Measurements from ENCODE around the gene EMID1.
"Not testable (repeated sequence)": the region's sequence is repeated elsewhere in the genome, so short reads cannot be mapped to it uniquely, and the experiment has no call there.

The EMID1 gene

DNA sequence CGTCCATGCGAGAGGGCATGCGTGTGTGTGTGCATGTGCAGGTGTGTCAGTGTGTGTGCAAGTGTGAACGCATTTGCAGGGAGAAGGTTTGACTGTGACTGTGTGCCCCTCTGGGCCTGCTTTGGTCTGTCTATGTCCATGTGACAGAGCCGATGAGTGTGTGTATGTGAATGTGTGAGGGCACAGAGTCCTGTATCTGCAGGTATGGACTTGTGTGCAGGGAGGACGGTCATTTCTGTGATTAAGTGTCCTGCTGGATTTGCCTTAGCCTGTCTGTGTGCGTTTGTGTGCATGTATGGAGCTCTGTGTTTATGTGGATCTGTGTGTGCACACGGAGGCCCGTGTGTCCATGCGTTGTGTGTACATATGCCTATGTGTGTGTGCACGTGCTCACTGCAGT lies 5.4 kb downstream of the EMID1 start:
- no peak for DNase-seq (ENCODE audit: low read depth)

DNA sequence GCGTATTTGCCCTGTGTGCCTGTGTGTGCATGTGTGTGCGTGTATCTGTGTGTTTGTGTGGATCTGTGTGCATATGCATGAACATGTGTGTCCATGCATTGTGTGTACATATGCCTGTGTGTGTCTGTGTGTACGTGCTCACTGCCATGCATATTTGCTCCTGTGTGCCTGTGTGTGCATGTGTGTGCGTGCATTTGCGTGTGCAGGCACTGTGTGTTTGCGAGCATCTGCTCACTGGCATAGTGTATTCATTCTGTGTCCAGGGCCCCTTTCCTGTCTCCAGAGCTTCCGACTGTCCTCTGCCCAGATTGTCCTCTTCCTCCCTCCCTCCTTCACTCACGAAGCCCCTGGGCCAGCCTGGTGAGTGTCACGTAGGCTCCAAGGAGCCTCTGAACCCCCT lies 5.8 kb downstream of the EMID1 start:
- DNase-seq (ENCODE audit: low read depth), result no peak

DNA sequence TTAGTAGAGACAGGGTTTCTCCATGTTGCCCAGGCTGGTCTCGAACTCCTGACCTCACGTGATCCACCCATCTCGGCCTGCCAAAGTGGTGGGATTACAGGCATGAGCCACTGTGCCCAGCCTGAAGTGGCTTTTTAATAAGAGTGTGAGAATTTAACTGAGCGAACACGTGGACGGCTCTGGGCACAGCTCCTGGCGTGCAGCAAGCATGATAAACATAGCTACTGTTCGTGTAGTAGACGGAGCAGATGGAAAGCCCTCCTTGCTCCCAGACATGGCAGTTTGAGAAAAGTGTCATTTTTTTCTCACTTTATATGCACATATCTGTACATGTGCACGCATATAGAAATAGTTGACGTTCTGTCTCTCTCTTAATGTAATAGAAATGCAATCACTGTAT lies 7.0 kb downstream of the EMID1 start:
- no peak for DNase-seq (ENCODE audit: low read depth)

DNA sequence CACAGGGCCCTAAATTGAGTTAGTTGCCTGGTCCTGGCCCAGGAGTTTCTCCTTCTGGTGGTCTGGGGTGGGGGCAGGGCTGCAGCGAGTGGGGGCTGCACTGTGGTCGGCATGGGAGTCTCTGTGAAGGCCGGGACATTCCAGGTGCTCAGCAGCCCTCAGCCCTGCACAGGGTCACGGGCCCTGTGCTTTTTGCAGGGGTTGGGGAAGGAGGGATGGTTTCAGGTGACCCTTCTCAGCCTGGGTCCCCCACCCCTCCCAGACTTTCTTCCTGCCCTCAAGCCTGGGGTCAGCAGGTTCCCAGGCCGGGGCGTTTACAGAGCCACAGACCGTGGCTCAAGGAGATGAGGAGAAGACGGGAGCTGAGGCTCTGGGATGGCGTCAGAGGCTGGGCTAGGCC lies 7.8 kb downstream of the EMID1 start:
- DNase-seq (ENCODE audit: low read depth), result no peak

DNA sequence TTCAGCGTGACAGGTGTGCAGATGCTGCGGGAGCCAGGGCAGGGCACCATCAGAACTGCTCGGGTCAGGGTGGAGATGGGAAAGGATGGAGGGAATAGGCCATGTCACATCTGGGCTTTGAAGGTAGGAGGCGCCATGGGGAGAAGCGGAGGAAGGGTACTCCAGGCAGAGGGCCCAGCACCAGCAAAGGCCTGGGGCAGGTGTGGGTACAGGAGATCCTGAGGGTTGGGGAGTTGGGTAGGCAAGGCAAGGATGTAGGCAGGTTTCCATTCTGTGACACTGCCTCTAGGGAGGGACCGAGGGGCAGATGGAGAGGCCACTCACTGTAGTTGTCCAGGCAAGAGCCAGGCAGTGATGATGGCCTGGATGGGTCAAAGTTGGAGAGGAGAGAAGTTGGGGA lies 8.5 kb downstream of the EMID1 start:
- DNase-seq (ENCODE audit: low read depth), result no peak

DNA sequence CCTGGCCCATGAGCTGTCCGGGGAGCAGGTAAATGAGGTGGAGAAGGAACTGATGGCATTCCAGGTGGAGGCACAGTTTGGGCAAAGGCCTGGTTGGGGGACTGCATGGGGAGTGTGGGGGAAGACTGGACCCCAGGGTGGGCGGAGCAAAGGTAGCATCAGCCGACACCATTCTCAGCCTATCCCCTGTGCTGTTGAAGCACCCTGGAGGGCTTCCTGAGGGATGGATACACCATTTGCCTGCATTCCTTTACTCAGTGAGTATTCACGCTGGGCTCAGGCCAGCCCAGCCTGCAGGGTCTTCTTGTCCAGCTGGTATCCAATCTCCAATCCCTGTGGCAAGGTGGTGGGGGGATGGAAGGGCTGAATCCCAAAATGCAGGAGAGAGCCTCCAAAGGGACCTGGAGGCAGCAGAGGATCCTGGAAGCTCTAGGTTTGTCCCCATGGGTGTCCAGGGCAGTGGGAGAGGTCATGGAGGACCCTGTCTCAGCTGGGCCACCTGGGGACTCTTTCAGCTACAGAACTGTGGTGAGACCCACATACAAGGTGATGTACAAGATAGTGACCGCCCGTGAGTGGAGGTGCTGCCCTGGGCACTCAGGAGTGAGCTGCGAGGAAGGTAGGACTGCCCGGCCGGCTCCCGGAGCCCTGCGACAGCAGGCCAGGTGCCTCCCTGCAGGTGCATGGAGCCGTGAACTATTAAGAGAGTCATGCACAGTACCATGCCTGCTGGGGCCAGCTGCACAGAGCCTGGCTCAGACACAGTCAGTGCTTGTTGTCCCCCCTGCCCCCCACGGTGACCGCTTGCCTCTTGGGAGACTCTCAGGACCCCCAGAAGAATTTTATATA lies 9.5 kb downstream of the EMID1 start:
- no peak for DNase-seq (ENCODE audit: low read depth)

DNA sequence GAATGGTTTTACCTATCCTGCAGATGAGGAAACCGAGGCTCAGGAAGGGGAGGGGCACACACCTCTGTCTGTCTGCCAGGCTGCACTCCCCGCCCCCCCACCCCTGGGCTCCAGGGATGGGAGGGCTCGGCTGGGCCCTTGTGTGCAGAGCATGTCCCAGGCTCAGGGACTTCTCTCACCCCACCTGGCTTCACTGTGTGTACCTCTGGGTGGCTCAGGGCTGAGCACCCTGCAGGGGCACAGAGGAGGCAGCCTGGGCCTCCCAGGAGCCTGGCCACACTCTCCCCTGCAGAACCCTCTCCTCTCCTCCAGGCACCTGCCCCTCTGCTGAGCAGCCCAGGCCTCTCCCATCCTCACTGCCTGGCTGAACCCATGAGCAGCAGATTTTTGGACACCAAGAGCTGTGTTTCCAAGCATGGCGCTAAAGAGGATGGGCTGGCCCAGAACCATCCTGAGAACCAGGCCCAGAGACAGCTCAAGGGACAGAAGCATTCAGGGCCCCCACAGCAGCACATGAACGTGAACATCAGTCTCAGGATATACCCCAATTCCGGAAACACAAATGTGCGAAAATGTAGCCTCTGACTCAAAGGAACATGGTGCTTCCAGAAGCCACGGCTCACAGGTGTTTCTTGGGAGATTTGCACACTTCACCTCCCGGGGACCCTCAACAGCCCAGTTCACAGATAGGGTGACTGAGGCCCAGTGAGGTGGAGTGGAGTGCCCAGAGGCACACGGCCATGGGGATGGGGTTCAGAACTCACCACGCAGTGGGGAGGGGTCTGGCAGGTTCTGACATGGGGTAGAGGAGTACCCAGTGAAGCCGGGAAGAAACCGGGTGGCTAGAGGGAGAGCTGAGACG lies 10.5 kb downstream of the EMID1 start:
- no peak for DNase-seq (ENCODE audit: low read depth)

DNA sequence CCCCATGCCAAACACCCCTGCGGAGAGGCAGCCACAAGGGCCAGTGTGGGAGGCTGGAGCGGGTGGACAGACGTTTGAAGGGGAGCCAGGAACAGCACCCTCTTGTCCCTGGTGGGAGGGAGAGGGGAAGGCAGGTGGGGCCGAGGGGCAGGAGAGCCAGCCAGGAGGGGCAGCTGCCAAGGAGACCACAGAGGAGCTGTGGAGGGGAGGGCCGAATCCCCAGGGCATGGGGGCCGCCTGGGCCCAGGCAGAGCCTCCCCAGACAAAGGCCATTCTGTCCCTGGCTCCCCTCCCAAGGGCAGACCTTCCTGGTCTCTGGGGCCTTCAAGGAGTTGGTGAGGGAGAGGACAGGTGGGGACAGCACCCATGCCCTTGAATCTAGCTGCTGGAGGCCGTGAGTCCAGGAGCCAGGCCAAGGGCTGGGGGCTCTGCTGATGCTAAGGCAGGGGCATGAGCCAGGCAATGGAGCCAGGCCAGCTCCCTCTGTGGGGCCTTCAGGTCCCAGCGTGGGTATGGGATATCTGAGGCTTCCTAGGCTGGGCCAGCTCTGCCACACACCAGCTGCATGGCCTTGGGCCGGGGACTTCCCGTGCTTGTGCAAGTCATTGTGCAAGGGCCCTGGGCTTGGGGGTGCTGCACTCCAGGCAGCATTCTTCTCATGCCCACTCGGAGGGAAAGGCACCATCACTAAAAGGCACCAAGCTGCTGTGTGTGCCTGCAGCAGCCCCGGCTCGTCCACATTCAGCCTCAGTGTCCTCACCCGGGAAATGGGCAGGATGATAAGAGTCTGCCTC lies 11.4 kb downstream of the EMID1 start:
- no peak for DNase-seq (ENCODE audit: low read depth)

DNA sequence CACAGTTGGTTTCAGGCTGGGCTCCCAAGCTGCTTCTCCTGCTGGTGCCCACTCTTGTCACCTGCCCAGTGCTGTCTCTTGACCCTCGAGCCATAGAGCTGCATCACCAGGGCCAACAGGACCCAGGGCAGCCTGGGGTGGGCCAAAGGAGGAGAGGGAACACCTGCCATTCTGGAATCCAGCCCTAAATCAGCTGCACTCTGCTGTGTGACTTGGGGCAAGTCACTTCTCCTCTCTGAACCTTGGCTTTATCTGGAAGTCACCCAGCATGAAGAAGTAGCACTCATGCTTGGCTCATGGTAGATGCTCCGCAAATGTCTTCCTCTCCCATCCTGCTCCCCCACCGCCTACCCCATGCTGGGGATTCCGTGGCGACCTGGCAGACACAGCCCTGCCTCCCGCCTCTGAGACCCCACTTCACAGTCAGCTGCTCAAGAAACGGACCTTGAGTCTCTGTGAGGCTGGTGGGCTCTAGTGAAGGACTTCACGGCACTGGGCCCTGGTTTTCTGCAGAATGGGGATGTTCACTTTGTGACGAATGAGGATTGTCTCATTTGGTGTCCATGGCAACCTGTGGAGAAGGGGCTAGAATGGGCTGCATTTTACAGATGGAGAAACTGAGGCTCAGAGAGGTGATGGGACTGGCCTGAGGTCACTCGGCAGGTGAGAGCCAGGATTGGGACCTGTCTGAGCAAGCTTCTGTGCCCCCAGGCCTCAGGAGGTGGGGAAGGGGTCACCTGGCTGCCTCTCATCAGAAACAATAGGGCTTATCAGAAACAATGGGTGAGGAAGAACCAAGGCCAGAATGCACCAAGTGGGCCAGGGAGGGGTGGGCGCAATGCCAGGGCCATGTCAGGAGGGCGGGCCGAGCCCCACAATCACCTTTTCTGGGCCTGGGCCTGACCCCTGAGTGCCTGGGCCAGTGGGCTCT lies 12.4 kb downstream of the EMID1 start:
- DNase-seq (ENCODE audit: low read depth), result no peak

DNA sequence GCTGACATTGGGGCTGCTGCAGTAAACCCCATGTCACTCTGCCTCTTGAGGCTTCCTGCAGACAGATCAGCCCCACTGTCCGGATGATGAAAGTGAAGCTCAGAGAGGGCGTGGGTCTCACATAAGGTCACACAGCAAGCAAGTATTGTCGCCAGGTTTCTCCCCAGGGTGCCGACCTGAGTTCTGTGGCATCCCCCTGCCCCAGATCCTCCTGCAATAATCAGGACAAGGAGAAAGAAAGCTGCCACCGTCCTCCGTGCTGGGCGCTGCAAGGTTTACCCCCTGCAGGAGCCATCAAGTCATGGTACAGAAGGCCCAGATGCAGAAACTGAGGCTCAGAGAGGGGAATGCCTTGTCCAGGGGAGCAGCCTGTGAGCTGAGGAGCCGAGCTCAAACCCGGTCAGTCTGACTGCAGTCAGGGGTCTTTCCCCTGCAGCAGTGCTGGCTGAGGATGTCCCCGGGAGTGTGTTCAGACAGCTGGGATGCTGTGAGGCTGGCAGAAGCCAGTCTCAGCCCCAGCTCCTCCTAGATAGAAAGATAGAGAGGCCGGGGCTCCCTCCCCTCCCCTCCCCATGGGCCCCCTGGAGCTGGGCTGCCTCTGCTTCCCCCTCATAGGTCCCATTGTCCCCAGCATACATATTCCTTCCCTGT lies 13.2 kb downstream of the EMID1 start:
- no peak for DNase-seq (ENCODE audit: low read depth)

DNA sequence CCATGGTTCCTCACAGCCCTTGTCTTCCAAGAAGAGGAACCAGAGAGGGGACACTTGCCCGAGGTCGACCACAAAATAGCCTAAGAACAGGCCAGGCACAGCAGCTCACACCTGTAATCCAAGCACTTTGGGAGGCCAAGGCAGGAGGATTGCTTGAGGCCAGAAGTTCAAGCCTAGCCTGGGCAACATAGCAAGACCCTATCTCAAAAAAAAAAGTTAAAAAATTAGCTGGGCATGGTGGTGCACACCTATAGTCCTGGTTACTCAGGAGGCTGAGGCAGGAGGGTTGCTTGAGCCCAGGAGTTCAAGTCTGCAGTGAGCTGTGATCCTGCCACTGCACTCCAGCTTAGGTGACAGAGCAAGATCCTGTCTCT lies 13.7 kb downstream of the EMID1 start:
- DNase-seq (ENCODE audit: low read depth), result not testable (repeated sequence)

DNA sequence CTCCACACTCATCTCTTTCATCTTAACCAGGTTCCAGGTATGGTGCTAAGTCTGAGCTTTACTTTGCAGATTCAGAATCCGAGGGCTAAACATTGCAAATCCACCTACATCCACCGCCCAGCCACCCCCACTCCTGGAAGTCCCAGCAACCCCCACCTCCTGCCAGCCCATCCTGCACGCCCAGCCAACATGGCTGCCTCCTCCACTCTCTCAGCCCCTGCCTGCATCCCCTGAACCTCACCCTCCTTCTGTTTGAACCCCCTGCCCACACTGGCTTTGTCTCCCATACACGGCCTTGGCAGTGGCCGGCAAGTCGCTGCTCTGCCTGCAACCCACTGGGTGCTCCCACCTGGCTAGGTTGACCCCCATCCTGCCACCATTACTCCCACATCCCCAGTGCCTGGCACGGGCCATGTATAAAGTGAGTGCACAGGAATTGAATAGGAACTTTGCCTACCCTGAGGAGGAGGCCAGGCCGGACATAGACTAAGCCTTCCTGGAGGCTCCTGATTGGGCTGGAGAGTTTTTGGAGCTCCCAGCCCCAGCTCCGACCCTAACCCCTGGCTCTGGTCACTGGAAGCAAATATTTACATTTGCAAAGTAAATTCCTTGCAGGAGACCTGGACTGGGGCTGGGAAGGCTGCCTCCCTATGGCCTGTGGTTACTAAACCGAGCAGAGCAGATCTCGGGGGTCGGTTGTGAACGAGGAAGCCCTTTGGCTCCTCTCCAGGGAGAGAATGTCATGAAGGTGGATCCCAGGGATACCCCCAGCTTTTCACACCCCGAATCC lies 14.4 kb downstream of the EMID1 start:
- no peak for DNase-seq (ENCODE audit: low read depth)

DNA sequence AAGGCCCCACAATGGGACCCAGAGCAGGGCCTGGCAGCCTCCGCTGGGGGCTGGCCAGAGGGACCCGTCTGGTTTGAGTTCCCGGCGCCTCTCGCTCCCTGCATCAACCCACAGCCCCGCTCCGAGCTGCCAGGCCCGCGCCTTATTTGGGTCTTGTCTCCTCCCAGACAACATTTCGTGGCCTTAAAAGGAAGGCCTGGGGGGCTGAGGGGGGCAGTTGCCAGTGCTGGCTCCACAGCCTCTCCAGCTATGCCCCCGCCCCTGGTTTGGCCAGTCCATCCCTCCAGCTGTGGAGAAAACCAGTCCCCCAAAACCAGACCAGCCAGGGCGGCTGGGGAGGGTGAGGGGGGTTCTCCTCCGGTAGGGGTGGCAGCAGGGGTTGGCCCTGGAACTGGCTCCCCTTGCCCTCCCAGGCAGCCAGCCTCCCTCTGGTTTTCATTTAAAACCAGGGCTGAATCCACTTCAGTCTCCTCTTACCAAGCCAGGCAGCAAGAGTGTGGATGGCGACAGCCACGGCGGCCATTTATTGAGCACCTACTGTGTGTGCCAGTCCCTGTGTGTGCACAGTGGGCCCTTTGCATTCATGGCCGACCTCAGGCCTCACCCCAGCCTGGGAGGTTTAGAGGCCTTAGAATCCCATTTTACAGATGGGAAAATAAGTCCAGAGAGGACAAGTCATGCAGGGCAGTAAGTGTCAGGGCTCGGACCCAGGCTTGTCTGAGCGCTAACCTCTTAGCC lies 18.6 kb downstream of the EMID1 start:
- DNase-seq (ENCODE audit: low read depth), result no peak

DNA sequence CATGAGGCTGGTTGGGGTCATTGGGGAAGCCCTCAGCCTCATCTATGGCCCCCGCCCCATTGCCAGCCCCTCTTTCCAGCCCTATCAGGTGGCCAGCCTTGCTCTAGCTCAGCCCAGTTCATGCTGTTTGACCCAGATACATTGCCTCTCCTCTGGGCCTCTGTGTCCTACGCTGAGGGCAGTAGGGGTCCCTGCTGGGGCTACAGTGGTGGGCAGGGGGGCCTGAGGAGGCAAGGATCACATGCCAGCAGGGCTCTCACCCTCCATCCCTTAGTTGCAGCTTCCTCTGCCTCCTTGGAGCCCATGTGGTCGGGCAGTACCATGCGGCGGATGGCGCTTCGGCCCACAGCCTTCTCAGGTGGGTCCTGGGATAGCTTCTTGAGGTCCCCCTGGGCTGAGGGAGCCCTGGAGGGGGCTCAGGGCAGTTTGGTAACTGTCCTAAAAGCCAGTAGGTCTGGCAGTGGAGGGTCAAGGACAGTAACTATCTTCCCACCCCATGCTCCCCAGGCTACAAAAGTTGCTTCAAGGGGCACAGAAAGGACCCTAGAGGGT lies 19.2 kb downstream of the EMID1 start:
- no peak for DNase-seq (ENCODE audit: low read depth)

DNA sequence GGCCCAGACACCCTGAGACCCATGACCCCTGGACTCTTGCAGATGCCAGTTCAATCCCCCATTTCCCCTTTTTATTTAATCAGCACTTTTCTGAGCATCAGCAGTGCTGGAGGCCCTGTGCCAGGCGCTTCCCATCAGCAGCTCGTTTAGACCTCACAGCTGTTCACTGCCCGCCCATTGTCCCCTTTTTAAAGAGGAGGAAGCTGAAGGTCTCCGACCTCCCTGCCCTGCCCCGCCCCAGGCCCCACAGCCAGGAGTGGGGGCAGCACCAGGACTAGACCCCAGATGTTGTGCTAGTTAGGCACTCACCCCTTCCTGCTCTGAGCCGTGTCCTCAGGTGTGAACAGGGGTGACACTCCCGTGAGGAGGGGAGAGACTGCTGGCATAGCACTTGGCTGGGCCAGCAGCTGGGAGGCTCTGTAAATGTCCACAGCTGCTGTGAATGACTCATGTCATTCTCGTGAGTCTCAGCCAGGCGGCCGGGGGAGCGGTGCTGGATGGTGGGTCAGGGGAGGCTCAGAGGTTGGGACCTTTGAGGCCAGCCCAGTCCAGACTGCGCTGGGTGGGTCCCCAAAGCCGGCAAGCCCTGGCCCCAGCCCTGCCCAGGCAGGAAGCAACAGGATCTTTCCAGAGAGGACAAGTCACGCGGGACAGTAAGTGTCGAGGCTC lies 19.9 kb downstream of the EMID1 start:
- no peak for DNase-seq (ENCODE audit: low read depth)

DNA sequence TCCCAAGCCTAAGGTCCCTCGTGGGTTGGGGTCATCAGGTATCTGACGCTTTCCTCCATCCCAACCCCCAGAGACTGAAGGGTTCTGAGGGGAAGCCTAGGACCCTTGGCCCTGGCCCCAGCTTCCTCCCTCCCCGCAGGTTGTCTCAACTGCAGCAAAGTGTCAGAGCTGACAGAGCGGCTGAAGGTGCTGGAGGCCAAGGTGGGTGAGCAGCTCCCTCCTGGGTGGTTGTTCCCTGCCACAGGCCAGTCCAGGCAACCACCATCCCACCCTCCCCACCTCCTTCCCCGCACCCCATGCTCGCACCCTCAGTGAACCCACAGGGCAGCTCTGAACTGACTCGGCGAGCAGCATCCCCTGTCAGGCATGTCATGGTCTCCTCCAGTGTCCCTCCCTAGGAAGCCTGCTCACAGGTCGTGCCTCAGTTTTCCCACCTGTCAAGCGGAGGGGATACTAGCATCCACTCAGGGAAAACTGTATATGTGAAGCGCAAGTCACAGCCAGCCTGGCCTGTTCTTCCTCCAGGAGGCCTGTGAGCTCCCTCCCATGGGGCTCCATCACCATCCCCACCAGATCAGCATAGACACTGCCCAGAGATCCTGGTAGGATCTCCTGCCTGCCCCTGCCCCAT lies 20.8 kb downstream of the EMID1 start:
- DNase-seq (ENCODE audit: low read depth), result no peak

DNA sequence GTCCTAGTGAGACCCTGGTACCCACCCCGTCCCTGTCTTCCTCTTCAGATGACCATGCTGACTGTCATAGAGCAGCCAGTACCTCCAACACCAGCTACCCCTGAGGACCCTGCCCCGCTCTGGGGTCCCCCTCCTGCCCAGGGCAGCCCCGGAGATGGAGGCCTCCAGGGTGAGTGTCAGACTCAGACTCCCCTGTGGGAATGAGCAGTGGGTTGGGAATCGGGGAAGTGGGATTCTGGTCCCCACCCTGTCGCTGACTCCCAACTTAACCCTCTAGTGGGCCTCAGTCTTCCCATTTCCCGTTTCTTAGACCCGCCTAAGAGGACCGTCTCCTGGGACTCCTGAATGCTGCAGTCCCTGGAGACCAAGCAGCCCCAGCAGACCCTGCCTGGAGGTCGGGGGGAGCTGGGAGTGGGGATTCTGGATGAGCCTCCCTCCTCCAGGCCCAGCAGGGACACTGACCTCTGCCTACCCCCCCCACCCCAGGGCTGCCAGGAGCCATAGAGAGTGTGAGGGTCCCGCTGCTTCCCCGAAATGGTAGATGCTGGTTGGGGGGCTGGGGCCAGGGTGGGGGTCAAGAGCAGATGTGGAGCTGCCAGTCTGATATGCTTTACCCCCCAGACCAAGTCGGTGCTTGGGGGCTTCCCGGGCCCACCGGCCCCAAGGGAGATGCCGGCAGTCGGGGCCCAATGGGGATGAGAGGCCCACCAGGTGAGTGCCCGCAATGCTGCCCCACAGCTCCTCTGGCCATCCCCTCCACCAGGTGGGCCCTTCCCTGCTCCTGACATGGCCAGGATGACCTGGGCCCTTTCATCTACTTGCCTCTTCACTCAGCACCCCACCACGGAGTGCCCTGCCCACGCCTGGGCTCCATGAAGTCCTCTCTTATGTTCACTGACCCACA lies 25.5 kb downstream of the EMID1 start:
- DNase-seq (ENCODE audit: low read depth), result no peak
